GM18511 (cell line): ENCODE measurements around the gene EDN2.

Experiments used
- ATAC-seq: cut with Tn5 transposase; IDR thresholded peaks from one replicate; pipeline ENCODE4 v1.9.1; 2021; ENCODE audit warnings: mild to moderate bottlenecking, moderate library complexity; ENCODE audit not compliant: unreplicated experiment

Gene EDN2

DNA sequence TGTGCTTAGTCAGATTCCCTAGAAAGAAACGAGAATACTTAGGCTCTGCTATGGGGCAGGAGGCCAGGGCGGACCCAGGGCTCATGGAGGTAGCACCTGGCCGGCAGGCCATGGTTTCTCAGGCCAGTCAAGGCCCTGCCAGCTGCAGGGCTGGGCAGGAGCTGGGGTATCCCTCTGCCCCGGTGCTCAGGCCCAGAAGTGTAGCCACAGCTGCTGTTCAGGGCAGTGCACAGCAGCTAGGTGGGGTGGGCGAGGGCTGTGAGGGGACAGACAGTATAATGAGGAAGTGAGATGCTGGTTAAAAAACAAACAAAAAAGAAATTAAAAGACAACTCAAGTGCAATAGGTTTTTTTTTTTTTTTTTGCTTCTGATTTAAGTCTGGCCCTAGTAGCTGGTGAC is 34.0 kb upstream of the EDN2 start:
- no peak for ATAC-seq

GRCh38 chr1:41517062-41517438 is 32.6 kb upstream of the EDN2 start:
- no peak for ATAC-seq

GRCh38 chr1:41516168-41517061 is 31.9 kb upstream of the EDN2 start:
- ATAC-seq, result peak; percentile 84

- ATAC-seq, result no peak
These were observed 31.3 kb upstream of the EDN2 start for GRCh38 chr1:41515778-41516167.

DNA sequence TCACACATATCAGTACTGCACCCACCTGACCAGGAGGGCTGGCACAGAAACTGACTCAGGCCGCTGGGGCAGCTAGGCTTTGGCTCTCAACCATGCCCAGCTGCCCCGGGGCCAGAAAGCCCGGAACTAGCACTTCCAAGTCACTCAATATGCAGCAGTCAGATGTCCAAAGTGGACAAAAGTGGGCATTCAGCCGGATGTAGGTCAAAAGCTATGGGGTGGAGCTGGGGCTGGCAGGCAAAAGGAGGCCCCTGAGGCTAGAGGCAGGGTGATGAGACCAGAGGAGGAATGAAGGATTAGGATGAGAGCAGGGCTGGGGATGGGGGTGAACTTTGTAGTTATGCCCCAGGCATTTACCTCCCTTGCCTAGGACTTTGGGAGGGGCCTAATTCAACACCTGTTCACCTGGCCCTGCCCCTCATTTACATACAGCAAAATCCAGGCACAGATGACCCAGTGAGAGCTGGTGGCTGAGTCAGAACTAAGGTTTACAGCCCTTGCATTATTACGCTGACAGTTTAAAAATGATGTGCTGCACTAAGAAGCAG is 30.7 kb upstream of the EDN2 start:
- no peak for ATAC-seq

GRCh38 chr1:41514381-41514780 is 29.9 kb upstream of the EDN2 start:
- no peak for ATAC-seq

DNA sequence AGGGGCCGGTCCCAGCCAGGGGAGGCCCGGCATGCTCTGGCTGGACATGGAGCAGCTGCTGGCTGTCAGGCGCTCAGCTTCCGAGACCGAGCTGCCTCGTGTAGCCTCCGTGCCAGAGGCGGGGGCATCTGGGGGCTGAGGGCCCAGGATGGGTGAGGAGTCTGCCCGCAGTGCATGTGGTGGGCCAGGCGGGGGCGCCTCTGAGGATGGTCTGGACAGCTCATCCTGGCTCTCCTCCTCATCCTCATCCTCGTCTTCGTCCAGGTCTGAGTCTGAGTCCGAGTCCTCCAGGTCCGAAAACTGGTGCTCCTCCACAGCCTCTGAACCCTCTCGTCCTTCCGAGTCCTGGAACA is 28.9 kb upstream of the EDN2 start:
- ATAC-seq, result no peak

DNA sequence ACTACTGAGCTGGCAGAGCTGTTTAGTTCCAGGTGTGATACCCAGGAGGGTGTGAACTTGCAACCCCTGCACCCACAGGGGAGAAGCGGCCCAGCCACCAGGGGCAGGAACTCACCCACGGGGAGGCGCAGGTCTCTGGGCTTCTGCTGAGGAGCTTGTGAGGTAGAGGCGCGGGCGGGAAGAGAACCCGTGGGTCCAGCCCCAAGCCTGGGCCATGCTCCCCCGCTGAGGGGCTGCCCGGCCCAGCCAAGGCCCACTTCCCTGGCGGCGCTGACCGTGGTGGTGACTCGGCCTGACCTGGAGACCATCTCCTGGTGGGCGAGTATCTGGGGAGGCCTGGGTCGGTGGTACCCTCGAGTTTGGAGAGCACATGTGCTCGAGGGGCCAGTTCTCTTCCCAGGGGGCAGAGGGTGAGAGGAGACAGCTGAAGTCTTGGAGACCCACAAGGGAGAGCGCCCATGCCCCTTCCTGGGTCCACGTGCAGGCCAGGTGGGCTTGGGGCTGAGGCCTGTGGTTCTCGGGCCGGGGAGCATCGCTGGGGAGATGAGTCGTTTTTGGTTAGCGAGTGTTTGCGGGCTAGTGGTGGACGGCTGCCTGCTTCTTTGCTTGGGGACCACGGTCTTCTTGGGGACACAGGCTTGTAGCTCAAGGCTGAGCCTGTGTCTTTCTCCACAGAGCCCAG is 28.4 kb upstream of the EDN2 start:
- no peak for ATAC-seq

GRCh38 chr1:41511239-41511540 is 26.7 kb upstream of the EDN2 start:
- ATAC-seq, result no peak

DNA sequence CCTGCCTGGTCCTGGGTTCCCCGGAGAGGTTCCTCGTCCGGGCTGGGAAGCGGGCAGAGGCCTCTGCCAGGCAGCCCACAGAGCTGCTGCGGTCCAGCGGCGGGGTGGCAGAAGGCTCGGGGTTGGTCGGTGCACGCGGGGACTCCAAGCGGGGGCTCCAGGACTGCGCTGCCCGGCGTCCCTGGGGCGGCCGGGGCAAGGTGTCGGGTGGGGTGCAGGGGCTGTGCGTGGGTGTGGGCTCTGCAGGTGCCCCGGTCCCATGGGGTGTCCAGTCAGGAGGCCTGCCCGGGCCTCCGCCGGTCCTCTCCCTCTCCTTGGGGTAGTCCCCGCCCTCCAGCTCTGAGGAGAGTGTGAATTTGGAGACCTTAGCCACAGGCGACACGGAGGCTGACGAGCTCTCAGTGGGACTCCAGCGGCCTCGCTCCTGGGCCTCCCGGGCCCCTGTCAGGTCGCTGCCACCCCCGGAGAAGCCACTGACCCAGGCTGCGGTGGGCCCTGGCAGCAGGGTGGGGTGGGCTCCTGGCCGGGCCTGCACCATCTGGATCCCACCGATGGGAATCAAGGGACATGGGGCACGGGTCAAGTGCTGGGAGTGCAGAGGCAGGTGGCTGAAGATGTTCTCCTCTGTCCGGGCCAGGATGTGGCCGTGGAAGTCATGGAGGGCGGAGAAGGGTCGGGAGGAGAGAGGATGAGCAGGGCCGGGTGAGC is 26.2 kb upstream of the EDN2 start:
- no peak for ATAC-seq

- ATAC-seq, result no peak
These were observed 24.8 kb upstream of the EDN2 start for GRCh38 chr1:41509270-41509671.

DNA sequence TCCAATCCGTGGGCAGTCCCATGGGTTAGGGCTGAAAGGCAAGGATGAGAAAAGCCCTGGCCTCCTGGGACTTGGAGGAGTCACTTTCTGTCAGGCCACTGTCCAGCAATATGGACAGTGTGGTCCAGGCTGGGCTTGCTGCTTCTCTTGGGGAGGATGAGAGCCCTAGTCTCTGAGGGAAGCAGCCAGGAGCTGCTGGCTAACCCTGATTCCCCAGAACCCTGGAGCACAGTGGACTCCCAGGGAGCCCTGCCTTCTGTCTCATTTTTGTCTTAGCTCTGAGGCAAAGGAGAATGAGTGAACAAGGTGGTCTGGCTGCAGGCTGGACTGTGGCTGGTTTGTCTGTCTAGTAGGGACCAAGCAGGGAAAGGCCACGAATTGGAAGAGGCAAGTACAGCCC is 23.8 kb upstream of the EDN2 start:
- no peak for ATAC-seq

DNA sequence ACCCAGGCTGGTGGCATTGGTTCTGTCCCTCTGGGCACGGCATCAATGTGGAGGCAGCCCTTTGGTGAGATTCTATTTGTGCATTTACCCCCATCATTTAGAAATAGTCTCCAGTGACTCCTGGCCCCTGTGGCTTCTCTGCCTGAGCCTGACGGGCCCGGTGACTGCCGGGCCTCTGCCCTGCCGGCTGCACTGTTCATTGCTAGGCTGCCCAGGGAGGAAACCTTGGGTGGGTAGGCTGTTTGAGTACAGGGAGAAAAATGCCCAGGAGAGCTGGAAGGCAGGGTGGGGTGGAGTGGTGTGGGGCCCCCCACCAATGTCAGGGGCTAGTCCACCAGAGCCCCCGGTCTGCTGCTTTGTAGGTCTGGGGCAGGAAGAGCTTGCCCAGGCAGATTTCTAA is 23.4 kb upstream of the EDN2 start:
- ATAC-seq, result no peak

DNA sequence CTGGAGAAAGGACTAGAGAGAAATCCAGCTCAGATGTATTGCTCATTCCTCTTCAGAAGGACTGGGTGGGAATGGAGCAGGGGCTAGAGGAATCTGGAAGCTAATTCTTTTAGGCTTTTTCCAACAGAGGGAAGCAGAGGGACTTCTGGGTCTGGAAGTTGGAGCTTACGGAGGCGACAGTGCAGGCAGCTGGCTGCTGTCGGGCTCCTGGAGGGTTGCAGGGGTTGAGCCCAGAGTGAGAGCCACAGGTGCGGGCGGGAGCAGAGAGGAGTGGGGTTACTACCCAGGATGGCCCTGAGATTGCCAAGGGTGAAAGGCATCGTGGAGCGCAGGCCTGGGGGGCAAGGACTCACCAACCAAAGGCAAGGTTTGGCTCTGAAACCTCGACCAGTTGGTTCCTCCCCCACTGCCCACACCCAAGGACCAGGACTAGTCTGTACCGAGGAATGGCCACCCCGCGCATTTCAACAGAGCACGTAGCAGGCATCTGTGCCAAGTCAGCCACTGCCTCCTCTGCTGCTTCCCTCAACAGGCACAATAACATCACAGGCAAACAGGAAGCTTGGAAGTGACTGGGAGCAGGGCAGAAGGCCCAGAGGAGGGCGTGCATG is 22.7 kb upstream of the EDN2 start:
- no peak for ATAC-seq

DNA sequence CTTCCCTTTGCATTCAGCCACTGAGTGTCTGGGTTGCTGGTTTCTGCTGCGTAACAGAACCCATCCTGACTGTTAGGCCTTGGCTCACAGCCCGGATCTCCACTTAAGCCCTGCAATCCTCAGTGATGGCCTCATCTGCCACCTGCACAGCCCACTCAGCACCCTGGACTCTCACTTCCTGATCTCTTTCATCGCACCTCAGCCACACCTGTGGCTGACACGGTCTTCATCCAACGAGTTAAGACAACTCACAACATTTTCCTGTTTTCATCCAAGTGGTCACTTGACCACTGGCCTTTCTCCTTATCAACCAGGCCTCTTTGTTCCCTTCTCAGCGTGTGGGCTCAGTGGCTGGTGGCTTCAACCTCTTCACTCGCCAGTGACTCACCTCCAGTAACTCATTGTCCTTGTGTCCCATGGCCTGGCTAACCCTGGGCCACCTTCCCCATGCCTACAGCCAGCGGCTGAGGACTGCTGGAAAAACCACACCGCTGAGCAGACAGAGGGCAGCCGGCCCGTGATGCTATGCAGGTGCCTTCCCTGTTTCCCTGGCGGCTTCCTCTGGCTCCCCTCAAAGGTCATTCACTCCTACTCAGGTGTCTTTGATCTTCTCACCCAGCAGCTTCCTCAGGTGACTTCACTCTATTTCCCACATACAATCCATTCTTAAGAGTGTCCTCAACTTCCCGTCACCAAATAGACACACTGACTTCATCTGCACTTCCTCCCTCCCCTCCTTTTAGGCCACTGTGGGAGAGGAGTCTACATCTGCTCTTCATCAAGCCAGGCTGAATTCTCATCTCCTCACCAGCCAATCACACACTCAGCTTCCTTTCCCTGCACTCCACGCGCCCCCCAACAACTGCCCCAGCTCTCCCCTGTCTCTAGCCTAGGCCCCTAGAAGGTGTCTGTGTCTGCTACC is 19.9 kb upstream of the EDN2 start:
- ATAC-seq, result no peak

- ATAC-seq, result no peak
These were observed 19.1 kb upstream of the EDN2 start for GRCh38 chr1:41503538-41504113.

GRCh38 chr1:41502912-41503311 is 18.4 kb upstream of the EDN2 start:
- ATAC-seq, result no peak

- no peak for ATAC-seq
These were observed 17.1 kb upstream of the EDN2 start for GRCh38 chr1:41501581-41501980.

GRCh38 chr1:41500781-41501518 is 16.5 kb upstream of the EDN2 start:
- ATAC-seq, result no peak
